ENCODE measurements around the gene TEX101. TPM values are rescaled to one million over a fixed set of nuclear protein-coding genes. Genes with fewer than 3 reads are reported as not detected.

Gene TEX101
- total RNA-seq, 1 experiment from 2014 or later: not detected

DNA sequence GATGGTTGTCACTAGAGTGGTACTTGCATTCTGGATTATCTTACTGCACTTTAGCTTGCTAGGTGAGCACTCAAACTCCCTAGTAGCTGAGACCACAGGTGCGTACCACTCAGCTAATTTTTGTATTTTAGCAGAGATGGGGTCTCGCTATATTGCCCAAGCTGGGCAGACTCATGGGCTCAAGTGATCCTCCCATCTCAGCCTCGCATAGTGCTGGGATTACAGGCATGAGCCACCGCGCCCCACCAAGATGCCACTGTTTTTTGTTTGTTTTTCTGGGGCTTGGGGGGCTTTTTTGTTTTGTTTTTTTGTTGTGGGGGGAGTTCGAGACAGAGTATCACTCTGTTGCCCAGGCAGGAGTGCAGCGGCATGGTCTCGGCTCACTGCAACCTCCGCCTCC is 33.0 kb downstream of the TEX101 start:
- TF ChIP-seq EZH2 (IDR thresholded peaks at IDR 0.05; ENCODE audit: low read depth): no peak
- TF ChIP-seq, protein P1, sequence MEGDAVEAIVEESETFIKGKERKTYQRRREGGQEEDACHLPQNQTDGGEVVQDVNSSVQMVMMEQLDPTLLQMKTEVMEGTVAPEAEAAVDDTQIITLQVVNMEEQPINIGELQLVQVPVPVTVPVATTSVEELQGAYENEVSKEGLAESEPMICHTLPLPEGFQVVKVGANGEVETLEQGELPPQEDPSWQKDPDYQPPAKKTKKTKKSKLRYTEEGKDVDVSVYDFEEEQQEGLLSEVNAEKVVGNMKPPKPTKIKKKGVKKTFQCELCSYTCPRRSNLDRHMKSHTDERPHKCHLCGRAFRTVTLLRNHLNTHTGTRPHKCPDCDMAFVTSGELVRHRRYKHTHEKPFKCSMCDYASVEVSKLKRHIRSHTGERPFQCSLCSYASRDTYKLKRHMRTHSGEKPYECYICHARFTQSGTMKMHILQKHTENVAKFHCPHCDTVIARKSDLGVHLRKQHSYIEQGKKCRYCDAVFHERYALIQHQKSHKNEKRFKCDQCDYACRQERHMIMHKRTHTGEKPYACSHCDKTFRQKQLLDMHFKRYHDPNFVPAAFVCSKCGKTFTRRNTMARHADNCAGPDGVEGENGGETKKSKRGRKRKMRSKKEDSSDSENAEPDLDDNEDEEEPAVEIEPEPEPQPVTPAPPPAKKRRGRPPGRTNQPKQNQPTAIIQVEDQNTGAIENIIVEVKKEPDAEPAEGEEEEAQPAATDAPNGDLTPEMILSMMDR (conservative IDR thresholded peaks at IDR 0.05): no peak
- no peaks in the 10 kb centered on the region; the same call in 1 of the 2 replicates for H3K9me3 ChIP-seq (ENCODE audit: insufficient read depth, low read depth)
- no TSS peak for BruUV-seq (replicated peaks)

DNA sequence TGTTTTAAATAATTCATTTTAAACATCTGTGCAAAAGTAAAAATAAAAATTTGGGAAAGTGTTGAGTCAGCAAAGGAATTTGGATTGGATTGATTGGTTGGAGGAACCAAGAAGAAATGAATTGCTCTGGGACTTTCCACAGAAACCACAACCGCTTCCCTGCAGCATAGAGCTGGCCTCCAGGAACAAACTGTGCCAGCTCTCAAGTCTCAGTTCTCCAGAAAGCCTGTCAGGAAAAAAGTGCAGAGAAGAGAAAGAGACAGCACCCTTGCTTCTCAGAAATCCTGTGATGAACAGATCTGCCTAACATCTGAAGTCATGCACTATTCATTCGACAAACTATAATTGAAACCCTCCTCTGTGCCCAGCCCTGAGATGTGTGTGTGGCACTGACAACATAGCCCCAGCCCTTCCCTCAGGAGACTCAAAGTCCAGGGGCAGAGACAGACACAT is 35.9 kb downstream of the TEX101 start:
- Histone ChIP-seq H3K4me2 (no peak overlapping the region), H3K79me2 (ENCODE audit: low read depth) (no peaks in the 10 kb centered on the region), H3K27ac (no peak overlapping the region), H3K36me3 (ENCODE audit: low read depth) (no peaks in the 10 kb centered on the region), H2AFZ (no peak overlapping the region), H3K9me3 (ENCODE audit: insufficient read depth, low read depth) (no peaks in the 10 kb centered on the region; the same call in 1 of the 2 replicates), H3K4me3 (no peak overlapping the region), H3K27me3 (ENCODE audit: insufficient read depth, low read depth) (no peaks in the 10 kb centered on the region), H3F3A (ENCODE audit: insufficient read depth, low read depth) (peaks cover 18% of the 10 kb centered on the region), H3K9me2 (ENCODE audit: insufficient read depth) (no peaks in the 10 kb centered on the region), H4K20me1 (ENCODE audit: insufficient read depth) (no peaks in the 10 kb centered on the region), H3K4me1 (replicated peaks; ENCODE audit: insufficient read depth) (peaks cover 18% of the 10 kb centered on the region)
- CTCF ChIA-PET: interaction anchor here (0.7 kb wide), 1 partner anchor 69 kb away, joined by 3 read pairs; no protein-coding TSS in a partner anchor
- POLR2A ChIA-PET (ENCODE audit: unreplicated experiment): no interaction called here
- BruUV-seq (replicated peaks): no TSS peak
- intact Hi-C loops (cut with micrococcal nuclease; ENCODE audit: unreplicated experiment): no loop called here
- no peak for DNase-seq
- TF ChIP-seq EZH2 (IDR thresholded peaks at IDR 0.05; ENCODE audit: low read depth): no peak
- TF ChIP-seq, protein P1 (conservative IDR thresholded peaks at IDR 0.05): no peak

More for the DNA sequence above, 33.0 kb downstream of the TEX101 start:
- Histone ChIP-seq H3K4me1 (replicated peaks; ENCODE audit: insufficient read depth) (peaks cover 6% of the 10 kb centered on the region; the same call in 1 of the 2 replicates), H3K27me3 (ENCODE audit: insufficient read depth, low read depth) (no peaks in the 10 kb centered on the region), H3K4me3 (no peak overlapping the region), H3K36me3 (ENCODE audit: low read depth) (no peaks in the 10 kb centered on the region), H3K9me2 (ENCODE audit: insufficient read depth) (no peaks in the 10 kb centered on the region), H3K4me2 (no peak overlapping the region), H3K27ac (no peak overlapping the region), H3K79me2 (ENCODE audit: low read depth) (no peaks in the 10 kb centered on the region), H2AFZ (no peak overlapping the region), H3F3A (ENCODE audit: insufficient read depth, low read depth) (peaks cover 7% of the 10 kb centered on the region), H4K20me1 (ENCODE audit: insufficient read depth) (no peaks in the 10 kb centered on the region)
- POLR2A ChIA-PET (ENCODE audit: unreplicated experiment): interaction anchor here (0.7 kb wide), 1 partner anchor 13 kb away, joined by 4 read pairs; no protein-coding TSS in a partner anchor
- DNase-seq: no peak
- CTCF ChIA-PET: interaction anchor here (0.6 to 1.9 kb wide), 7 partner anchors 15 to 362 kb away, joined by 3 to 40 read pairs (median 4); no protein-coding TSS in a partner anchor
- intact Hi-C loops (cut with micrococcal nuclease; ENCODE audit: unreplicated experiment): loop anchor here (1.0 to 10.0 kb wide), 2 partner anchors 72 to 337 kb away; partner anchors contain the start of gene KCNN4

DNA sequence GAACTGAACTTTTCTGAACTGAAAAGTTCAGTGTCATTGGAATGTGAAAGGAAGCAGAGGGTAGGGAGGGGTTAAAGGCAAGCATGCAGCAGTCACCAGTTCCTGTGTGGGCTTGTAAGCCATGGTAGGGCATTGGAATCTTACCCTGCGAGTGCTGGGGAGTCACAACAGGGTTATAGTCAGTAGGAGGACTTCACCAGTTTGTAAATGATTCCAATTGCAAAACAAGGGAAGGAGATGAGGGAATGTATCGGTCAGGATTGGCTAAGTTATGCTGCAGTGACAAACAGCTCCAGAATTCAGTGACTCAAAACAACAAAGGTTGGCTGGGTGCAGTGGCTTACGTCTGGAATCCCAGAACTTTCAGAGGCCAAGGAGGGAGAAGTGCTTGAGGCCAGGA is 37.9 kb downstream of the TEX101 start:
- H3K4me2 ChIP-seq: no peak overlapping the region

More for the DNA sequence above, 37.9 kb downstream of the TEX101 start:
- no peak for DNase-seq
- Histone ChIP-seq H3K4me3 (no peak overlapping the region), H3K36me3 (ENCODE audit: low read depth) (no peaks in the 10 kb centered on the region), H4K20me1 (ENCODE audit: insufficient read depth) (no peaks in the 10 kb centered on the region), H3K79me2 (ENCODE audit: low read depth) (no peaks in the 10 kb centered on the region), H3K27ac (no peak overlapping the region), H3K27me3 (ENCODE audit: insufficient read depth, low read depth) (no peaks in the 10 kb centered on the region), H3F3A (ENCODE audit: insufficient read depth, low read depth) (peaks cover 22% of the 10 kb centered on the region), H3K4me1 (replicated peaks; ENCODE audit: insufficient read depth) (peaks cover 23% of the 10 kb centered on the region), H3K9me2 (ENCODE audit: insufficient read depth) (no peaks in the 10 kb centered on the region), H3K9me3 (ENCODE audit: insufficient read depth, low read depth) (no peaks in the 10 kb centered on the region; the same call in 1 of the 2 replicates), H2AFZ (no peak overlapping the region)
- TF ChIP-seq EZH2 (IDR thresholded peaks at IDR 0.05; ENCODE audit: low read depth): no peak
- TF ChIP-seq, protein P1 (conservative IDR thresholded peaks at IDR 0.05): no peak
- POLR2A ChIA-PET (ENCODE audit: unreplicated experiment): no interaction called here
- intact Hi-C loops (cut with micrococcal nuclease; ENCODE audit: unreplicated experiment): no loop called here
- CTCF ChIA-PET: no interaction called here
- no TSS peak for BruUV-seq (replicated peaks)
